HG02623 (cell line): Measurements from ENCODE around the gene IGFBP6.
"Not testable (repeated sequence)": the region's sequence is repeated elsewhere in the genome, so short reads cannot be mapped to it uniquely, and the experiment has no call there.

ENCODE experiments used
- ATAC-seq: cut with Tn5 transposase; IDR thresholded peaks from one replicate; pipeline ENCODE4 v1.9.1; 2021; ENCODE audit warnings: moderate library complexity; ENCODE audit not compliant: unreplicated experiment

The IGFBP6 gene

GRCh38 chr12:53095596-53095895 lies 1.9 kb upstream of the IGFBP6 start:
- ATAC-seq = not testable (repeated sequence)

- no peak for ATAC-seq
Measured at GRCh38 chr12:53096089-53096741, 1.3 kb upstream of the IGFBP6 start.

DNA sequence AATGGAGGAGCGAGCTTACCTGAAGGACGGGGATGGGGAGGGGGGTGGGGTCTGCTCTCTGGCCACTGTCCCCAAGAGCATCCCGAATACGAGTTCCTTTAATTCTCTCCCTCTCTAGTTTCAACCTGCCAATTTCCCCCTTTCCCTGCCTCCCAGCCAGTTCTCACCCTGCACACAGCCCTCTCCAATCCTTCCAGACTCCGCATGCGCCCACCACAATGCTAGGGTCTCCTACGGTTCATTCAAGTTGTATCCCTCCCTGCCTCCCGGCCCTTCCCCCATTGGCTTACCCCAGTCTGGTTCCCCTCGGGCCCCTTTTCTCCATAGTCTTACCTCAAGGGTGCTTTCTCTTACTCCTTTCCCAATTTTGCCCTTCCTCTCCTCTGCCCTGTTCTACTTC lies 708 bp upstream of the IGFBP6 start:
- ATAC-seq = no peak

- ATAC-seq = no peak
Measured at GRCh38 chr12:53097207-53097563, 282 bp upstream of the IGFBP6 start.

- no peak for ATAC-seq
Measured at GRCh38 chr12:53098354-53098981, 1.0 kb downstream of the IGFBP6 start.

- ATAC-seq = no peak
Measured at GRCh38 chr12:53099071-53099882, 1.8 kb downstream of the IGFBP6 start.

- no peak for ATAC-seq
Measured at GRCh38 chr12:53100466-53101151, 3.1 kb downstream of the IGFBP6 start.

DNA sequence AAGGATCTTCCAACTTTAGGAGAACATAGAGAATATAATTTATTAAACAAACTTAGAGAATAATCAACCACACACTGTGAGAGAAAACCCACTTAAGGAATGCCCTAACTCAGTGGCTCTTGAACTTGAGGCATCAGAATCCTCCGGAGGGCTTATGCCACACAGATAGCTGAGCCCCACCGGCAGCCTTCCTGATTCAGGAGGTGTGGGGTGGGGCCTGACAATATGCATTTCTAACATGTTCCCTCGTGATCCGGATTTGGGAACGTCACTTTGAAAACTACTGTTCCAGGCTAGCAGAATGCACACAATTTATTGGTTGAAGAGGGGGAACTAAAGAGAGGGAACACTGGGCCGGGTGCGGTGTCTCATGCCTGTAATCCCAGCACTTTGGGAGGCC lies 3.8 kb downstream of the IGFBP6 start:
- ATAC-seq = no peak

GRCh38 chr12:53101931-53102781 lies 4.7 kb downstream of the IGFBP6 start:
- no peak for ATAC-seq

DNA sequence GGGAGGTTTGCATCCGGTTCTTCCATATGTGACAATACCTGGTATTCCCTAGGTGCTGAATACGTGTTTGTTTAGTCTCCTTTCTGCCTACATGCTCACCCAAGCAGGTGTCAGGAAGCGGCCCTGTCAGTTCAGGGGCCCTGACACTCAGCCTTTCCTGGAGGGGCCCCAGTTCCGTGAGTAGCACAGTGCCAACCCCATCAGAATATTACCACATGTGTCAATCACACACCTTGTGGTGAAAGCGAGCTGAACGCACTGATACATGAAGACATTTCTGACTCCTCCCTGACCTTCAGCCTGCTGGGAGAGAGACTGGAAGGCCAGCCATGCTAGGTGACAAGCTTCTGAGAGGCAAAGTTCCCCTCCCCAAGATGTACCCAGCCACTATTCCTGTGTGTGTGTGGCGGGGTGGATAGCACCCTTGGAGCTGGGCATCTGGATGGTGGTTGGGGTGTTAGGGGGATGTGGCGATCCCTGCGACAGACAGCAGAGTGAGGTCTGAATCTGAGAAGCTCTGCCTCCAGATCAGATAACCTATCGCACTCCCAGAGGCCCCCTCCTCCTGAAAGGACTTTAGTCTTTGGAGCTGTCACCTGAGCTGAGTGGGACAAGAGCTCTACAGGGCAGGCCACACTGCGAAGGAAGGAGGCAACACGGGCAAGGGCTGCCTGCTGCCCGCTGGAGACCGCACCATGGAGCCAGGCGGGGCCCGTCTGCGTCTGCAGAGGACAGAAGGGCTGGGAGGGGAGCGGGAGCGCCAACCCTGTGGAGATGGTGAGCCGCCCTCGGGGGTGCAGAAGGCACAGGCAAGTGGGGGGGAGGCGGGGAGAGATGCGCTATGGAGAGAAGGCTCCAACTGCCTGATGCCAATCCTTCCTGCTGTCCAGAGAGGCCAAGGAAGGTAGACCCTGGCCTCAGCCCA lies 5.7 kb downstream of the IGFBP6 start, which contains the start of gene SOAT2:
TSS of gene SOAT2 (plus strand) at position 604 of the 925 bp plus-strand sequence. CDS start at position 696, 92 bp downstream.
- peak; percentile 56 for ATAC-seq

- ATAC-seq = no peak
Measured at GRCh38 chr12:53103860-53104305, 6.4 kb downstream of the IGFBP6 start.

DNA sequence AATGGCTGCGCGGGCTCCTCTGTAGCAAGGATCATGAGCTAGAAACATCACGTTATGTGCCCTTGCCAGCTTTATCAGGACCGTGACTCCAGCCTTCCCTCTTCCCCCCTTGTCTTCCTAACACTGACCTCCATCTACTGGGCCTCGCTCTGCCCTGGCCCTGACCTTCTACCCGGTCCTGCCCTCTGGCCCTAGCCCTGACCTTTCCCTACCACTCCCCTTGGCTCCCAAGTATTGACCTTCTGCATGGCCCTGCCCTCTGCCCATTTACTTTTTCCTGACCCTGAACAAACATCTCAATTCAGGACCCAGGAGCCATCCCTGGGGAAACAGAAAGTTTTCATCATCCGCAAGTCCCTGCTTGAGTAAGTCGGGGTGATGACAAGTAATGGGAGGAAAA lies 7.8 kb downstream of the IGFBP6 start:
- no peak for ATAC-seq

DNA sequence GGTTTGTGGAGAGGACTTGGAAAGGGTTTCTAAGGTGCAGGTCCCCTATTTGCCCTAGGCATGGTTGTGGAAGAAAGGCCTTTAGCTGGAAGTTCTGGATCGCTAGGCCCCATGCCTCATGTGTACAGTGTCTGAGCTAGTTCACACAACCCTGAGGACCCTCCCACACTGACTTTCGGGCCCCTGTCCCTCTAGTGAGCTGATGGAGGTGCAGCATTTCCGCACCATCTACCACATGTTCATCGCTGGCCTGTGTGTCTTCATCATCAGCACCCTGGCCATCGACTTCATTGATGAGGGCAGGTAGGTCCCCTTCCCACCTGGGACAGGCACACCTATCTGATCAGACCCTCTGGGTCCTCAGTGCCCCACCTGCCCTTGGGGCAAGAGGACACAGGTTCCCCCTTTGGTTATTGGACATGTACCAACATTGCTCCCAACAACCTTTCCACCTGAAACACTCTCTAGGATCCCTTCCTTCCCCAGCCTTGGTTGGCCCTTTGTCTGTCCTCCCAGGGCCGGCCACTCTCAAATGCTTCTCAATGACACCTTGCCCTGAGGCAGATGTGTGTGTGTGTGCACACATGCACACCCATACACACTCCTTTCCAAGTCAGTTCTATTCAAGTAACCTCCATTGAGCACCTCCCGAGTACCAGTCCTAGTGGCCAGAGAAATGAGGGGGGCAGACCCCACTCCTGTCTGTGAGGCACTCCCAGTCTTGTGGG lies 8.4 kb downstream of the IGFBP6 start:
- no peak for ATAC-seq

DNA sequence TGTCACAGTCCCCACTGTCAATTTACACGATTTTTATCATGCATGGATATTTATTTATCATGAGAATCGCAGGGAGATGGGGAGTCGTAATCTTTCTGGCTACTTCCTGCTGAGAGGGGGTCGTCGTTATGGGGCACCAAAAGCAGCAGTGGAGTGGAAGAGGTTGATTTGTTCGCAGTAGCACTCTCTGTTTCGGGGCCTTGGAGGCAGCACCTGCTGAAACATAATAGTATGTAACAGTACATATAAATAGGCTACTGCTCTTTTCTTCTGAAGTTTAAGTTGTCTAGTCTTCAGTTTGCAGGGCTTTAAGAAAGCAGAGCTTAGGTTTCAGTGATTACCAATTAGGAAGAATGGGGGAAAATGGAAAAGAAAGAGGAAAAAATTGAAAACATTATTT lies 9.7 kb downstream of the IGFBP6 start:
- no peak for ATAC-seq

DNA sequence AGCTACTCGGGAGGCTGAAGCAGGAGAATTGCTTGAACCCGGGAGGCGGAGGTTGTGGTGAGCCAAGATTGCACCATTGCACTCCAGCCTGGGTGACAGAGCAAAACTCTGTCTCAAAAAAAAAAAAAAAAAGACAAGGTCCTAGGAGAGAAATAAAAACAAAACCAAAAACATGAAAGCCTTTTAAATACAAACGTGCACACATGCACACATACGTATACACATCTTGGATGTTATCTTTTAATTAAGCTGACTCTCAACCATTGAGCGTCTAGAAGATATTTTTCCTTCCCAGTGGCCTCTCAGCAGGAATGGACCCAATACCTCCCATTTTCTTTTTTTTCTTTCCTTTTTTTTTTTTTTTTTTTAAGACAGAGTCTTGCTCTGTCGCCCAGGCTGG lies 15.0 kb downstream of the IGFBP6 start:
- not testable (repeated sequence) for ATAC-seq

DNA sequence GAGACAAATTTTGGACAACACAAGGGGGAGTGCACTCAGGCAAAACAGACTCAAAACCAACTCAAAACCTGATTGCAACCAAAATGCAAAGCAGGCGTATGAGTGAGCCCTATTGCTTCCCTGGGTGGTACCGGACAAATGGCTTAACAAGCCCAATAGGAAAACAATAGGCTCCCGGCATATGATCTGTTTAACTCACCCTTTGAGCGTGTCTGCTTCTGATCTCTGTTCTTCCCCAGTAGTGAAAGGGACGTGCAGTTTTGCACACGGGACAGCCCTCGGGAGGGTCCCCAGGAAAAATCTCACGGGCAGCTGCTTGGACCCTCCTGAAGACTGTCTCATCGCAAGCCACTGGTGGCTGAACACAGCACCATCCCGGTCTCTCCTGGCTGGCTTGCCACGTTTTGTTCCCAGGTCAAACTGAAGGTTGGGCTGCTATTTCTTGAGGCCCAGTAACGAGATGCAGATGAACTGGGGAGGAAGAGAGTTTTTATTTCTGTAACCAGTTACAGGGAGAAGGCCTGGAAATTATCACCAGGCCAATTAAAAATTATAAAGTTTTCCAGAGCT lies 15.8 kb downstream of the IGFBP6 start:
- no peak for ATAC-seq

- no peak for ATAC-seq
Measured at GRCh38 chr12:53113951-53114350, 16.5 kb downstream of the IGFBP6 start.

DNA sequence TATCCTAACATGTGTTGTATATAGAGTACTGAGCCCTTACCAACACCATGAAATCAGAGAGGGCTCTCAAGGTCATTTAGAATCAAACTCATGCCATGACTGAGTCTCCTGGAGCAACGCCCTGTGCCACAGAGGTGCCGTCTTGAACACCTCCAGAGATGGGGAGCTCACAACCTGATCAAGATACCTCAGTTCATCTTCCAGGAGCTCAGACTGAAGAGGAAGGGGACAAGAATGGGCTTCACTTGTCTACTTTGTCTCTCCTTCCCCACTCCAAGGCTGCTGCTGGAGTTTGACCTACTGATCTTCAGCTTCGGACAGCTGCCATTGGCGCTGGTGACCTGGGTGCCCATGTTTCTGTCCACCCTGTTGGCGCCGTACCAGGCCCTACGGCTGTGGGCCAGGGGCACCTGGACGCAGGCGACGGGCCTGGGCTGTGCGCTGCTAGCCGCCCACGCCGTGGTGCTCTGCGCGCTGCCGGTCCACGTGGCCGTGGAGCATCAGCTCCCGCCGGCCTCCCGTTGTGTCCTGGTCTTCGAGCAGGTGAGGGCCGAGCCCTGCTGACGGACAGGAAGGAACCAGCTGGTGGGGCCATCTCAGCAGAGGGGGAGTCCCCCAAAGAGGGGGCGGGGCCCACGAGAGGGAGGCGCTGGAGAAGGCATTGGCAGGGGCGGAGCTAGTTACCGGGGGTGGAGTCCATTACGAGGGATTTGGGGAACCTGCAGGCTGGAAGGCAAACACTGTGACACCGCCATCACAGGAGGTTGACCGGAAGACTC lies 17.8 kb downstream of the IGFBP6 start:
- ATAC-seq = no peak
